Measurements from ENCODE around the gene CTDNEP1. TPM values are rescaled to one million over a fixed set of nuclear protein-coding genes. Genes with fewer than 3 reads are reported as not detected.

CTDNEP1 gene
- polyA plus RNA-seq, 1 of the 3 experiments (the other 2 are of a cell fraction): 111 TPM

DNA sequence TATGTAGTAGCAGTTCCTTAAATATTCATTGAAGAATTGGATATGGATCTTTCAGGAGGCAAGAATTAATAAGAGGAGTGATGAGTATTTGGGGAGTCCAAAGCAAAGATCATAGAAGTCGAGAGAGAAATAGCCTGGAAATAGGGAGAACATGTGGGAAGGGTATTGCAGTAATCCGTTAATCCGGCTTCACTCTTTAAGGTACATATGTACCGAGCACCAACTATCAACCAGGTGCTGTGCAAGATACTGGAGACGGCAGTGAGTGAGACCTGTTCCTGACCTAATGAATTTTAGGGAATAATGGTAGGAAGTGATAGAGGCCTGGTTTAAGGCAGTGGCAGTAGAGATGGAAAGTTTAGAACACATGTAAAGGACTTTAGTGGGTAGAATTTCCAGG is 1.5 kb upstream of the CTDNEP1 start:
- peak overlapping the region; percentile 94 for H3K9ac ChIP-seq
- peak overlapping the region; percentile 91 for H2AFZ ChIP-seq (ENCODE audit: low read depth)
- H3K4me1 ChIP-seq (ENCODE audit: control insufficient read depth in 1 of 2, insufficient read depth in 2 of 2, low read depth in 1 of 2, low read length in 1 of 2): peaks cover 9 to 23% of the 10 kb centered on the region in 2 experiments; a peak in 3 of 4 replicates
- 46% methylated on average over 5 of the region's 5 CpGs for WGBS (ENCODE audit: low lambda C conversion rate)
- peak overlapping the region; percentile 97 to 99; a peak in 3 of 4 replicates for H3K27ac ChIP-seq (ENCODE audit: low read depth in 2 of 2, low read length in 1 of 2)
- ChIA-PET CTCF (interaction anchor here (1.1 kb wide), 1 partner anchor 43 kb away, joined by 4 read pairs; no protein-coding TSS in a partner anchor), POLR2A (no interaction called here)
- H3F3A ChIP-seq (replicated peaks; ENCODE audit: insufficient read depth): peaks cover 19% of the 10 kb centered on the region
- peaks cover 50% of the 10 kb centered on the region for H3K79me2 ChIP-seq (ENCODE audit: insufficient read depth)
- H3K4me3 ChIP-seq (ENCODE audit: low read depth in 2 of 2, low read length in 1 of 2): peak overlapping the region; percentile 81 to 95
- no peaks in the 10 kb centered on the region for H4K20me1 ChIP-seq (ENCODE audit: insufficient read depth)
- no peaks in the 10 kb centered on the region for H3K9me2 ChIP-seq
- peaks cover 13 to 17% of the 10 kb centered on the region in 2 experiments for H3K36me3 ChIP-seq (replicated peaks in 1 of 2; ENCODE audit: control insufficient read depth in 1 of 2, insufficient read depth in 2 of 2, low read length in 1 of 2)
- TF ChIP-seq MXI1 (IDR thresholded peaks at IDR 0.05; ENCODE audit: low read depth, low read length) (no peak), JUND (IDR thresholded peaks at IDR 0.05) (no peak), EP300 (IDR thresholded peaks at IDR 0.05; ENCODE audit: borderline replicate concordance in 1 of 2, low read depth in 1 of 2, low read length in 1 of 2) (no peak), FOSL2 (IDR thresholded peaks at IDR 0.05; ENCODE audit: borderline replicate concordance, low read depth) (no peak), GABPA (IDR thresholded peaks at IDR 0.05; ENCODE audit: low read depth) (no peak), PBX3 (IDR thresholded peaks at IDR 0.05) (no peak), RAD21 (IDR thresholded peaks at IDR 0.05; ENCODE audit: low read length) (no peak), SMC3 (IDR thresholded peaks at IDR 0.05; ENCODE audit: low read depth, low read length) (no peak), RXRA (IDR thresholded peaks at IDR 0.05; ENCODE audit: borderline replicate concordance, low read depth) (no peak), IRF3 (IDR thresholded peaks at IDR 0.05; ENCODE audit: low read depth, low read length) (no peak), SIN3A (IDR thresholded peaks at IDR 0.05; ENCODE audit: borderline replicate concordance, low read depth, low read length) (no peak), TCF12 (IDR thresholded peaks at IDR 0.05) (no peak), GATA2 (CRISPR knock-in tag; IDR thresholded peaks at IDR 0.05) (no peak), YY1 (IDR thresholded peaks at IDR 0.05; ENCODE audit: low read depth) (no peak), POLR2AphosphoS5 (IDR thresholded peaks at IDR 0.05; ENCODE audit: low read depth, low read length) (no peak), RCOR1 (IDR thresholded peaks at IDR 0.05; ENCODE audit: low read length) (no peak), FOXJ3 (CRISPR knock-in tag; IDR thresholded peaks at IDR 0.05) (no peak), TAF1 (IDR thresholded peaks at IDR 0.05; ENCODE audit: borderline replicate concordance, low read depth, low read length) (no peak), CTCF (IDR thresholded peaks at IDR 0.05) (no peak)
- TF ChIP-seq, protein P1, sequence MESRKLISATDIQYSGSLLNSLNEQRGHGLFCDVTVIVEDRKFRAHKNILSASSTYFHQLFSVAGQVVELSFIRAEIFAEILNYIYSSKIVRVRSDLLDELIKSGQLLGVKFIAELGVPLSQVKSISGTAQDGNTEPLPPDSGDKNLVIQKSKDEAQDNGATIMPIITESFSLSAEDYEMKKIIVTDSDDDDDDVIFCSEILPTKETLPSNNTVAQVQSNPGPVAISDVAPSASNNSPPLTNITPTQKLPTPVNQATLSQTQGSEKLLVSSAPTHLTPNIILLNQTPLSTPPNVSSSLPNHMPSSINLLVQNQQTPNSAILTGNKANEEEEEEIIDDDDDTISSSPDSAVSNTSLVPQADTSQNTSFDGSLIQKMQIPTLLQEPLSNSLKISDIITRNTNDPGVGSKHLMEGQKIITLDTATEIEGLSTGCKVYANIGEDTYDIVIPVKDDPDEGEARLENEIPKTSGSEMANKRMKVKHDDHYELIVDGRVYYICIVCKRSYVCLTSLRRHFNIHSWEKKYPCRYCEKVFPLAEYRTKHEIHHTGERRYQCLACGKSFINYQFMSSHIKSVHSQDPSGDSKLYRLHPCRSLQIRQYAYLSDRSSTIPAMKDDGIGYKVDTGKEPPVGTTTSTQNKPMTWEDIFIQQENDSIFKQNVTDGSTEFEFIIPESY (IDR thresholded peaks at IDR 0.05; ENCODE audit: borderline replicate concordance, low read depth): no peak
- no peaks in the 10 kb centered on the region for H3K27me3 ChIP-seq (ENCODE audit: insufficient read depth)
- no peak for DNase-seq
- H3K4me2 ChIP-seq: peak overlapping the region; percentile 95
- no peaks in the 10 kb centered on the region for H3K9me3 ChIP-seq
